Mucosa of stomach (tissue), 1 donor: ENCODE results near the gene ZBTB20.

Experiments used
- H3K27me3 ChIP-seq: one replicate; pipeline ENCODE4 v1.7.0; 2013; ENCODE audit warnings: mild to moderate bottlenecking, low read length; ENCODE audit not compliant: control insufficient read depth, insufficient read depth
- H3K36me3 ChIP-seq: one replicate; pipeline ENCODE4 v1.7.0; 2013; ENCODE audit warnings: low read length; ENCODE audit not compliant: control insufficient read depth, insufficient read depth
- H3K4me1 ChIP-seq: one replicate; pipeline ENCODE4 v1.7.0; 2013; ENCODE audit warnings: mild to moderate bottlenecking, low read length; ENCODE audit not compliant: control insufficient read depth, insufficient read depth
- H3K4me3 ChIP-seq: one replicate; pipeline ENCODE4 v1.7.0; 2013; ENCODE audit warnings: low read length
- H3K9ac ChIP-seq: one replicate; pipeline ENCODE4 v1.7.0; 2013; ENCODE audit warnings: mild to moderate bottlenecking, low read length, moderate library complexity
- H3K9me3 ChIP-seq: one replicate; pipeline ENCODE4 v1.7.0; 2013; ENCODE audit warnings: mild to moderate bottlenecking, low read length, moderate library complexity; ENCODE audit not compliant: control insufficient read depth
- donor health status: Pancreatic carcinoma.

ZBTB20 gene

GRCh38 chr3:114405202-114405990 is 741.7 kb downstream of the ZBTB20 start:
- Histone ChIP-seq H3K4me3 (no peak overlapping the region), H3K27me3 (no peaks in the 10 kb centered on the region), H3K4me1 (no peaks in the 10 kb centered on the region), H3K36me3 (no peaks in the 10 kb centered on the region), H3K9ac (no peak overlapping the region), H3K9me3 (no peaks in the 10 kb centered on the region)

- Histone ChIP-seq H3K27me3 (no peaks in the 10 kb centered on the region), H3K4me3 (no peak overlapping the region), H3K9ac (no peak overlapping the region), H3K4me1 (no peaks in the 10 kb centered on the region), H3K36me3 (no peaks in the 10 kb centered on the region), H3K9me3 (no peaks in the 10 kb centered on the region)
These were observed 742.5 kb downstream of the ZBTB20 start for GRCh38 chr3:114404590-114404989.

DNA sequence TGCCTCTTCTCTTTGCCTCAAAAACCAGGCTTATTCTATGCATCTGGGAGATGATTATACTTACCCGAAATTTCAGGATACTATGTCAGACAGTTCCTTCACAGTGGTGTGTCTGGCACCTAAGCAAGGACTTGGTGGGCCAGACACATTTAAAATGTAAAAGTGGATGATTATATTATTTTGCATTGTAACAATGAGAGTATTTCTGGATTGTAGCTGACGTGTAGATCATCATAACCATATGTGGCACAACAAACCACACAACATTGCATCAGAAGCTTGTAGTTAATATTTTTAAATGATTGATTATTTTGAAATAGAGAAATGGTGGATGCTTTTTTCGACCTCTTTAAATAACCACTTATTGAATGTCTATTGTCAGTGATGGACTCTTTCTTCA is 744.2 kb downstream of the ZBTB20 start:
- Histone ChIP-seq H3K9me3 (no peaks in the 10 kb centered on the region), H3K36me3 (no peaks in the 10 kb centered on the region), H3K9ac (no peak overlapping the region), H3K4me3 (no peak overlapping the region), H3K4me1 (no peaks in the 10 kb centered on the region), H3K27me3 (no peaks in the 10 kb centered on the region)

DNA sequence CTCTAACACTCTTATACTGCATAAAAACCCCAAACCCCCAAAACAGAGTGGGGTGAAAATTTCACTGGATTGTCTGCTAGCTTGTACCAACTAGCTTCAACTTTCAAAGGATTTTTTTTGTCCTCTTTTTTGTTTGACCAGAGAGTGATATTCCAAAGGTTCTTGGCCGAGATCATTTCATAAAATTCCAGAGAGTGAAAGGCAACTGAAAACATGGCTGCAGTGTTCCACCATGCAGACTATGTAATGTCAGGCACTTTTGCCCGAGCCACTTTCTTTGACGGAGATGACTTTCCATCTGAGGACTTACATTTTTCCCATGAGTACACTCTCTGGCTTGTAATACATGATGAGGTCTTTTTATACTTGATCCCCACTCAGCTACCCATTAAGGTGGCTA is 745.7 kb downstream of the ZBTB20 start:
- Histone ChIP-seq H3K4me1 (no peaks in the 10 kb centered on the region), H3K27me3 (no peaks in the 10 kb centered on the region), H3K36me3 (no peaks in the 10 kb centered on the region), H3K4me3 (no peak overlapping the region), H3K9me3 (no peaks in the 10 kb centered on the region), H3K9ac (no peak overlapping the region)

GRCh38 chr3:114400371-114400770 is 746.7 kb downstream of the ZBTB20 start:
- no peaks in the 10 kb centered on the region for H3K27me3 ChIP-seq
- H3K9ac ChIP-seq = no peak overlapping the region
- H3K9me3 ChIP-seq = no peaks in the 10 kb centered on the region
- no peak overlapping the region for H3K4me3 ChIP-seq
- H3K36me3 ChIP-seq = no peaks in the 10 kb centered on the region
- no peaks in the 10 kb centered on the region for H3K4me1 ChIP-seq

DNA sequence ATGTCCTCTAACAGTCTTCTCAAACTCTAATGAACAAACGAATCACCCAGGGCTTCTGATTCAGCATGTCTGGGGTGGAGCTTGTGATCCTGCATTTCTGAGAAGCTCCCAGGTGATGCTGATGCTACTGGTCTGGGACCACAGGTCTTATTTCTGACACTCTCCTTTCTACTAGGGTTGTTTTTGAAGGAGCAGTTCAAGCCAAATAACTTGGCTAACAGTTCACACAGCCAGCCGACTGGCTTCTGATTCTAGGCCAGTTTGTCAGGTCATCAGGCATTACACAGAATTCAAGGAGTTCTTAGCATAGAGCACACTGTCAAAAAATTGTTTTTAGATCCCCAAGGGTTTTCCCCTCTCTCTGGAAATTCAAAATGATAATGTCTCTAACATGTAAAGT is 752.5 kb downstream of the ZBTB20 start:
- Histone ChIP-seq H3K4me1 (no peaks in the 10 kb centered on the region), H3K4me3 (no peak overlapping the region), H3K27me3 (no peaks in the 10 kb centered on the region), H3K9ac (no peak overlapping the region), H3K9me3 (no peaks in the 10 kb centered on the region), H3K36me3 (no peaks in the 10 kb centered on the region)

- Histone ChIP-seq H3K9ac (no peak overlapping the region), H3K4me1 (no peaks in the 10 kb centered on the region), H3K9me3 (no peaks in the 10 kb centered on the region), H3K4me3 (no peak overlapping the region), H3K36me3 (no peaks in the 10 kb centered on the region), H3K27me3 (no peaks in the 10 kb centered on the region)
These were observed 753.6 kb downstream of the ZBTB20 start for GRCh38 chr3:114393367-114394072.

- no peaks in the 10 kb centered on the region for H3K9me3 ChIP-seq
These were observed 754.3 kb downstream of the ZBTB20 start for GRCh38 chr3:114392831-114393230.

DNA sequence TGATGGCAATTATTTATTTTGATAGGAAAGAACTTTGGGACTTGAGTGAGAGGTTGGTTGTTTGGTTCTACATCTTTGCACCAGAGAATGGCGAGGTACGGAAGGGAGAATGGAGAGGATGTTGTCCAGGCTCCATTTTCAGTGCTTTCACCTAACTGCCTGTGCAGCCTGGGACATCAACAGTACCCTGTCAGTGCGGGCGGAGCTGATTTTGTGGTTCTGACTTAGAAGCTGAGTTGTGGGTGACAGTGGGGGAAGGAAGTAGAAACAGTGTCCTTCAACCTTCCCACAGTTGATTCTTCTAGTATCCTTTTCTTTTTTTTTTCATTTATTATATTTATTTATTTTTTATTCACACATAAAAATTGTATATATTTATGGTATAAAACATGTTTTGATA is 757.9 kb downstream of the ZBTB20 start:
- H3K9ac ChIP-seq = no peak overlapping the region
- no peaks in the 10 kb centered on the region for H3K36me3 ChIP-seq
- no peaks in the 10 kb centered on the region for H3K4me1 ChIP-seq
- no peaks in the 10 kb centered on the region for H3K9me3 ChIP-seq
- H3K27me3 ChIP-seq = no peaks in the 10 kb centered on the region
- no peak overlapping the region for H3K4me3 ChIP-seq

More at GRCh38 chr3:114392831-114393230, 754.3 kb downstream of the ZBTB20 start:
- no peak overlapping the region for H3K9ac ChIP-seq
- H3K27me3 ChIP-seq = no peaks in the 10 kb centered on the region
- H3K4me1 ChIP-seq = no peaks in the 10 kb centered on the region
- no peak overlapping the region for H3K4me3 ChIP-seq
- H3K36me3 ChIP-seq = no peaks in the 10 kb centered on the region

- no peaks in the 10 kb centered on the region for H3K27me3 ChIP-seq
- no peaks in the 10 kb centered on the region for H3K9me3 ChIP-seq
- no peaks in the 10 kb centered on the region for H3K36me3 ChIP-seq
- no peak overlapping the region for H3K4me3 ChIP-seq
- peaks cover 5% of the 10 kb centered on the region for H3K4me1 ChIP-seq
- no peak overlapping the region for H3K9ac ChIP-seq
These were observed 762.6 kb downstream of the ZBTB20 start for GRCh38 chr3:114384558-114384903.

- Histone ChIP-seq H3K27me3 (no peaks in the 10 kb centered on the region), H3K9me3 (no peaks in the 10 kb centered on the region), H3K4me1 (peaks cover 5% of the 10 kb centered on the region), H3K9ac (no peak overlapping the region), H3K4me3 (no peak overlapping the region), H3K36me3 (no peaks in the 10 kb centered on the region)
These were observed 763.1 kb downstream of the ZBTB20 start for GRCh38 chr3:114383875-114384557.

- H3K4me3 ChIP-seq = no peak overlapping the region
- H3K9me3 ChIP-seq = no peaks in the 10 kb centered on the region
- no peaks in the 10 kb centered on the region for H3K27me3 ChIP-seq
- no peaks in the 10 kb centered on the region for H3K36me3 ChIP-seq
- peaks cover 5% of the 10 kb centered on the region for H3K4me1 ChIP-seq
- H3K9ac ChIP-seq = no peak overlapping the region
These were observed 766.8 kb downstream of the ZBTB20 start for GRCh38 chr3:114380233-114380651.
